ENCODE data around the gene CHRNB4.
A peak's percentile ranks its signal among the peaks of the same experiment; 100 is the strongest.
"Not testable (repeated sequence)": the region's sequence is repeated elsewhere in the genome, so short reads cannot be mapped to it uniquely, and the experiment has no call there.

The CHRNB4 gene, protein sequence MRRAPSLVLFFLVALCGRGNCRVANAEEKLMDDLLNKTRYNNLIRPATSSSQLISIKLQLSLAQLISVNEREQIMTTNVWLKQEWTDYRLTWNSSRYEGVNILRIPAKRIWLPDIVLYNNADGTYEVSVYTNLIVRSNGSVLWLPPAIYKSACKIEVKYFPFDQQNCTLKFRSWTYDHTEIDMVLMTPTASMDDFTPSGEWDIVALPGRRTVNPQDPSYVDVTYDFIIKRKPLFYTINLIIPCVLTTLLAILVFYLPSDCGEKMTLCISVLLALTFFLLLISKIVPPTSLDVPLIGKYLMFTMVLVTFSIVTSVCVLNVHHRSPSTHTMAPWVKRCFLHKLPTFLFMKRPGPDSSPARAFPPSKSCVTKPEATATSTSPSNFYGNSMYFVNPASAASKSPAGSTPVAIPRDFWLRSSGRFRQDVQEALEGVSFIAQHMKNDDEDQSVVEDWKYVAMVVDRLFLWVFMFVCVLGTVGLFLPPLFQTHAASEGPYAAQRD

DNA sequence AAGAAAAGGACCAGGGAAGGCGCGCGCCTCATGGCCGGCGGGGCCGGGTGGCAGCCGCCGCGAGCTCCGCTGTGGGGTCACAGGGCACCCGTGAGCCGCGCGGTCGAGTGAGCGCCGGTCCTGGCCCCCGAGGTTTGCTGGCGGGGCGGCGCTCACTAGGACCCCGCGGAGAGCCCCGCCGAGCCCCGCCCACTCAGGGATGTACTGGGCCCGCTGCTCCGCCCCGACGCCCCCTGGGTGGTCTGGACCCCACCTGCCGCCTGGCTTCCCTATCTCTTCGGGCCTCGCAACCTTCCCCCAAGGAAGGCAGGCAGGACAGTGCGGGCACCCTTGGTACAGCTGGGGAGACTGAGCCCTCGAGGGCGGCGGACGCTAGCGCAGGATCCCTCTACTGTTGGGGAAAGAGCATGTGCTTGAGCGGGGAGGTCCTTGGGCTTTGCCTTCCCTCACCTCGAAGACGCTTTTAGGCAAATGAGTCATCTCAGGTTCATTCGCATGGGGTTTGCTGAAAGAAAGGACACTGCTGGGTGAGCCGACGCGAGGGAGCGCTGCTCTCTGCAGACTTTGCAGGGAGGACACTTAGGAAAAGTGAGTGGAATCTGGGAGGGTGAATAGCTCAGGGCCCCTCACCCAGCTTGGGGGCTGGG lies at the start of gene CHRNB4:
CHRNB4 (minus strand) TSS at position 109 of the 647 bp plus-strand sequence; CDS start at position 32, 77 bp downstream.
- TF ChIP-seq, protein P1, sequence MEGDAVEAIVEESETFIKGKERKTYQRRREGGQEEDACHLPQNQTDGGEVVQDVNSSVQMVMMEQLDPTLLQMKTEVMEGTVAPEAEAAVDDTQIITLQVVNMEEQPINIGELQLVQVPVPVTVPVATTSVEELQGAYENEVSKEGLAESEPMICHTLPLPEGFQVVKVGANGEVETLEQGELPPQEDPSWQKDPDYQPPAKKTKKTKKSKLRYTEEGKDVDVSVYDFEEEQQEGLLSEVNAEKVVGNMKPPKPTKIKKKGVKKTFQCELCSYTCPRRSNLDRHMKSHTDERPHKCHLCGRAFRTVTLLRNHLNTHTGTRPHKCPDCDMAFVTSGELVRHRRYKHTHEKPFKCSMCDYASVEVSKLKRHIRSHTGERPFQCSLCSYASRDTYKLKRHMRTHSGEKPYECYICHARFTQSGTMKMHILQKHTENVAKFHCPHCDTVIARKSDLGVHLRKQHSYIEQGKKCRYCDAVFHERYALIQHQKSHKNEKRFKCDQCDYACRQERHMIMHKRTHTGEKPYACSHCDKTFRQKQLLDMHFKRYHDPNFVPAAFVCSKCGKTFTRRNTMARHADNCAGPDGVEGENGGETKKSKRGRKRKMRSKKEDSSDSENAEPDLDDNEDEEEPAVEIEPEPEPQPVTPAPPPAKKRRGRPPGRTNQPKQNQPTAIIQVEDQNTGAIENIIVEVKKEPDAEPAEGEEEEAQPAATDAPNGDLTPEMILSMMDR (IDR thresholded peaks at IDR 0.05), result no peak
- Histone ChIP-seq H3K4me3 (ENCODE audit: low read depth in 1 of 2, low read length in 1 of 2) (peak within 1 kb of the TSS in 1 of 2 experiments; percentile 7), H3K27ac (no peak within 1 kb of the TSS), H3K27me3 (peaks cover 42% of the 10 kb centered on the region), H3K4me1 (ENCODE audit: control insufficient read depth in 1 of 2, insufficient read depth in 1 of 2, low read depth in 1 of 2, low read length in 1 of 2) (peaks cover 0 to 7% of the 10 kb centered on the region in 2 experiments), H3K9me3 (no peaks in the 10 kb centered on the region), H3K36me3 (no peaks in the 10 kb centered on the region)

DNA sequence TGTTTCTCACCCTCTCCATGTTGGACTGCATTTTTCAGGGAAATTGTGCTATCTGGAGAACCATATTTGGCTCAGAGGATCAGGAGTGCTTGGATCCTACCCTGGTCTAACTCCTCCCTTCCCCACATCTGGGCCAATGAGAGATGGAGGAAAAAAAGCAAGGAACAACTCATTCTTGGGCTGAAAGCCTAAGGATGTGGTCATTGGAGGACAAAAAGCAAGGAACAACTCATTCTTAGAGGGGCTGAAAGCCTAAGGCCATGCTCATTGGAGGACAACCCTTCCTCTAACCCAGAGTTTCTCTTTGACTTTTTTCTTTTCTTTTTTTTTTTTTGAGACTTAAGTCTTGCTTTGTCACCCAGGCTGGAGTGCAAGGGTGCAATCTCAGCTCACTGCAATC lies 48.6 kb upstream of the CHRNB4 start:
- Histone ChIP-seq H3K4me3 (ENCODE audit: low read depth in 1 of 2, low read length in 1 of 2) (no peak overlapping the region), H3K27me3 (no peaks in the 10 kb centered on the region), H3K4me1 (ENCODE audit: control insufficient read depth in 1 of 2, insufficient read depth in 1 of 2, low read depth in 1 of 2, low read length in 1 of 2) (no peaks in the 10 kb centered on the region), H3K9me3 (no peaks in the 10 kb centered on the region), H3K27ac (no peak overlapping the region), H3K36me3 (no peaks in the 10 kb centered on the region)
- TF ChIP-seq, protein P1 (IDR thresholded peaks at IDR 0.05), result no peak

DNA sequence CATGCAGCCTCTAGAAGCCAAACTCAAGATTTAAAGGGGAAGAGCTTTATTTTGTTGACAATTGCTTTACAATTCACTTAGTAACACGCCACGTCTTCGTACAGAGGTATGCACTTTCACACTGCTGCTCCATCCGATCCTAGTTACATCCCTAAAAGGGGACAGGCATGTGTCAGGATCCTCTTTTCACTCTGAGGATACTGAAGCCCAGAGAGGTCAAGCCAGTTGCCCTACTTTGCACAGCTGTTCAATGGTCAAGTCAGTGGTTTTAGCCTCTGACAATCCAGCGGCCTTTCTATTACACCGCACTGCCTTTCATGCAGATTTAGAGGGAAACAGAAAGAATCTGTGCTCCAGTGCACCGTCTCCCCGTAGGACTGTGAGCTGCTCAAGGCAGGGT lies 44.9 kb upstream of the CHRNB4 start:
- TF ChIP-seq, protein P1 (IDR thresholded peaks at IDR 0.05), result no peak
- Histone ChIP-seq H3K27me3 (no peaks in the 10 kb centered on the region), H3K9me3 (no peaks in the 10 kb centered on the region), H3K4me1 (ENCODE audit: control insufficient read depth in 1 of 2, insufficient read depth in 1 of 2, low read depth in 1 of 2, low read length in 1 of 2) (no peaks in the 10 kb centered on the region), H3K27ac (no peak overlapping the region), H3K36me3 (no peaks in the 10 kb centered on the region), H3K4me3 (ENCODE audit: low read depth in 1 of 2, low read length in 1 of 2) (no peak overlapping the region)

DNA sequence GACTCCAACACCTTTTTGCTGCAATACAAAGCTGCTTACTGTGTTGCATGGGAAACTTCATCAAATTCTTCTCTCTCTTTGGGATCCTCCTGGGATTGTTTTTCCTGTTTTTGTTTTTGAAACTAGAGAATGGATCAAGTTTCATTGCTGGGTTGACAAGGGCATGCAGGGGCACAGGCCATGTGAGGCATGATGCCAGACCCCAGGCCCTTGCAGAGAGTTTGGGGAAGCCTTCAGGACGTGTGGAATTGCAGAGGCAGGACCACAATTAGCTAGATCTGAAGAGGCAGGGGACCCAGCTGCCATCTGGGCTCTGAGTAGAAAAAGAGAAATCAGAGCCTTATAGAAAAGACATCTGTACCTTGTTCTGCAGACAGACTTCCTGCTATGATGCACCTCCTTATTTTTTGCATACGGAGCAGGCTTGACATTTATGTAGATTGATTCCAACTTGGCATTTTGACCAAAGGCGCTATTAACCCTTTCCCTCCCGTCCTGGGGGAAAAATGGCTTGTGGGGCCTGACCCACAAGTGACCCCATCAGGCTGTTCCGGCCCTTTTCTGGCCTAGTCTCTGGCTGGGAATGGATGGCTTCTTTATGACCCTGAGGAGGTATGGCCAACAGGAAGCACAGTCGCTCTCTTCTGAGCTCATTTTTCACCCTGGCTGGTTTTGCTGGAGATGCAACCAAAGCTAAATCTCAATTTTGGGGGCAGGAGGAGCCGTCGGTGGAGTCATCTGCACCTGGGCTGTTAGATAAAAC lies 44.3 kb upstream of the CHRNB4 start:
- Histone ChIP-seq H3K9me3 (no peaks in the 10 kb centered on the region), H3K4me3 (ENCODE audit: low read depth in 1 of 2, low read length in 1 of 2) (no peak overlapping the region), H3K36me3 (no peaks in the 10 kb centered on the region), H3K4me1 (ENCODE audit: control insufficient read depth in 1 of 2, insufficient read depth in 1 of 2, low read depth in 1 of 2, low read length in 1 of 2) (no peaks in the 10 kb centered on the region), H3K27me3 (no peaks in the 10 kb centered on the region), H3K27ac (no peak overlapping the region)
- TF ChIP-seq, protein P1 (IDR thresholded peaks at IDR 0.05), result no peak

DNA sequence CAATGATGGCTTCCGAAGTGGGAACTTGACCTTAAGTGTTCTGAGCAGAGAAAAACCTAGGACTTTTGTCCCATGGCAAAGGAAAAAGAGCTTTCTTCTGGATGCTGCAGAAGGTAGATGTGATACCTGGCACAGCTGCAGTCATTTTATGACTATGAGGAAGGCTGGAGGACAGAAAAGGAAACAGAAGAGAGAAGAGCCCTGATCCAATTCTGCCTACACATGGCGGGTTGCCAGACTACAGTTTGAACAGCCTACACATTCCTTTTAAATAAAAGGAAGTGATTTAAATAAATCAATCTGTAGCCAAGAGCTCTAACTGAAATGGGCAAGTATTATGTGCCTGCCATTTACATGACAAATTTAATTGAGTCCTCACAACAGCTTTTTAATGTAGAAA lies 43.6 kb upstream of the CHRNB4 start:
- H3K36me3 ChIP-seq, result no peaks in the 10 kb centered on the region
- TF ChIP-seq, protein P1 (IDR thresholded peaks at IDR 0.05), result no peak
- no peaks in the 10 kb centered on the region for H3K4me1 ChIP-seq (ENCODE audit: control insufficient read depth in 1 of 2, insufficient read depth in 1 of 2, low read depth in 1 of 2, low read length in 1 of 2)
- no peak overlapping the region for H3K27ac ChIP-seq
- H3K4me3 ChIP-seq (ENCODE audit: low read depth in 1 of 2, low read length in 1 of 2), result no peak overlapping the region
- no peaks in the 10 kb centered on the region for H3K27me3 ChIP-seq
- H3K9me3 ChIP-seq, result no peaks in the 10 kb centered on the region

DNA sequence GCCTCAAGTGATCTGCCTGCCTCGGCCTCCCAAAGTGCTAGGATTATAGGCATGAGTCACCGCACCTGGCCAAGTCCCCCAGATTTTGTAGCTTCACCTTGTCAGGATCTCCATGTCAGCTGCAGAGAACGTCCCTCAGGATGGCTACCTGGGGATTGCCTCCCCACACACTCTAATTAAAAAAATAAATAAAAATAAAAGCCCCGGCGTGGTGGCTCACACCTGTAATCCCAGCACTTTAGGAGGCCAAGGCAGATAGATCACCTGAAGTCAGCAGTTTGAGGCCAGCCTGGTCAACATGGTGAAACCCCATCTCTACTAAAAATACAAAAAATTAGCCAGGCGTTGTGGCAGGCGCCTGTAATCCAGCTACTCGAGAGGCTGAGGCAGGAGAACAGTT lies 42.6 kb upstream of the CHRNB4 start:
- H3K9me3 ChIP-seq; H3K27ac ChIP-seq; H3K4me1 ChIP-seq (ENCODE audit: control insufficient read depth in 1 of 2, insufficient read depth in 1 of 2, low read depth in 1 of 2, low read length in 1 of 2); H3K27me3 ChIP-seq; H3K36me3 ChIP-seq; H3K4me3 ChIP-seq (ENCODE audit: low read depth in 1 of 2, low read length in 1 of 2): not testable (repeated sequence)

All from neutrophil (primary cell).